HEK293 (cell line): ENCODE results near the gene COX20.
"Not testable (repeated sequence)": the region's sequence is repeated elsewhere in the genome, so short reads cannot be mapped to it uniquely, and the experiment has no call there.

ENCODE experiments used
- CTCF ChIA-PET: fragments of 350-600 bp; formaldehyde crosslinking; extraction: SDS; loops from one replicate; lab custom pipeline; 2021; ENCODE audit warnings: antibody characterized with exemption; lab: Yijun Ruan, JAX
- POLR2A ChIA-PET: fragments of 300-600 bp; formaldehyde crosslinking; extraction: SDS; loops from one replicate; lab custom pipeline; 2020; ENCODE audit warnings: antibody characterized with exemption, inconsistent platforms; lab: Yijun Ruan, JAX
- H3K27ac ChIP-seq: fragments of 200-500 bp; sonication (Bioruptor generic); 2 replicates; pipeline ENCODE4 v1.5.1; 2014; ENCODE audit warnings: low read depth, low read length, control low read depth, inconsistent platforms; ENCODE audit errors: extremely low read depth
- H3K36me3 ChIP-seq, 2 experiments: fragments of 200-500 bp in 1 of 2; sonication (Bioruptor generic) in 1 of 2; 1 replicate in 1 of 2; 2 replicates in 1 of 2; pipeline ENCODE4 v1.5.1; 2014 to 2017; ENCODE audit warnings: inconsistent platforms in 2 of 2, low read length in 2 of 2; ENCODE audit not compliant: control insufficient read depth in 2 of 2, insufficient read depth in 1 of 2
- H3K4me1 ChIP-seq: fragments of 200-500 bp; sonication (Bioruptor generic); 2 replicates; pipeline ENCODE4 v1.5.1; 2014; ENCODE audit warnings: mild to moderate bottlenecking, low read length, inconsistent platforms; ENCODE audit not compliant: control insufficient read depth, insufficient read depth
- H3K4me3 ChIP-seq: 2 replicates; pipeline ENCODE4 v1.5.1; 2011; ENCODE audit warnings: low read depth, mild to moderate bottlenecking, control low read depth, low read length, moderate library complexity
- H3K9me3 ChIP-seq: fragments of 200-500 bp; sonication (Bioruptor generic); 2 replicates; pipeline ENCODE4 v1.5.1; 2014; ENCODE audit warnings: low read depth, low read length, inconsistent platforms; ENCODE audit not compliant: control insufficient read depth, insufficient read depth
- CTCF ChIP-seq: fragments of 450-650 bp; formaldehyde crosslinking; IDR thresholded peaks from 2 replicates; pipeline ENCODE4 v1.5.1; 2016; ENCODE audit warnings: missing biosample characterization, missing genetic modification characterization
- FEZF1 ChIP-seq: fragments of 450-650 bp; formaldehyde crosslinking; IDR thresholded peaks from 2 replicates; pipeline ENCODE4 v1.5.1; 2016; ENCODE audit warnings: missing biosample characterization, missing genetic modification characterization
- GLIS2 ChIP-seq: fragments of 450-650 bp; formaldehyde crosslinking; IDR thresholded peaks from 2 replicates; pipeline ENCODE4 v1.5.1; 2016; ENCODE audit warnings: missing biosample characterization, missing genetic modification characterization
- HOXC10 ChIP-seq: sonication (generic); formaldehyde crosslinking; IDR thresholded peaks from 2 replicates; pipeline ENCODE4 v1.8.1; 2023; ENCODE audit warnings: mild to moderate bottlenecking, missing genetic modification reagents
- IKZF3 ChIP-seq: fragments of 450-650 bp; IDR thresholded peaks from 2 replicates; pipeline ENCODE4 v1.5.0; 2018; ENCODE audit warnings: missing biosample characterization, mild to moderate bottlenecking, missing genetic modification characterization, moderate library complexity
- REPIN1 ChIP-seq: fragments of 450-650 bp; formaldehyde crosslinking; IDR thresholded peaks from 2 replicates; pipeline ENCODE4 v1.5.1; 2017; ENCODE audit warnings: missing biosample characterization, missing genetic modification characterization, low read depth
- SCRT1 ChIP-seq: fragments of 450-650 bp; formaldehyde crosslinking; IDR thresholded peaks from 2 replicates; pipeline ENCODE4 v1.5.1; 2016; ENCODE audit warnings: missing biosample characterization, missing genetic modification characterization, borderline replicate concordance
- SCRT2 ChIP-seq: fragments of 450-650 bp; formaldehyde crosslinking; IDR thresholded peaks from 2 replicates; pipeline ENCODE4 v1.5.1; 2016; ENCODE audit warnings: missing biosample characterization, missing genetic modification characterization
- ZBTB17 ChIP-seq: fragments of 450-650 bp; formaldehyde crosslinking; IDR thresholded peaks from 2 replicates; pipeline ENCODE4 v1.5.1; 2016; ENCODE audit warnings: missing biosample characterization, missing genetic modification characterization
- ZNF121 ChIP-seq: fragments of 450-650 bp; formaldehyde crosslinking; IDR thresholded peaks from 2 replicates; pipeline ENCODE4 v1.5.1; 2016; ENCODE audit warnings: missing biosample characterization, missing genetic modification characterization
- ZNF2 ChIP-seq: fragments of 450-650 bp; formaldehyde crosslinking; IDR thresholded peaks from 2 replicates; pipeline ENCODE4 v1.5.1; 2016; ENCODE audit warnings: missing biosample characterization, missing genetic modification characterization
- ZNF202 ChIP-seq: fragments of 450-650 bp; formaldehyde crosslinking; IDR thresholded peaks from 2 replicates; pipeline ENCODE4 v1.5.1; 2016; ENCODE audit warnings: missing biosample characterization, missing genetic modification characterization, borderline replicate concordance
- ZNF292 ChIP-seq: fragments of 450-650 bp; formaldehyde crosslinking; IDR thresholded peaks from 2 replicates; pipeline ENCODE4 v1.5.1; 2016; ENCODE audit warnings: low read depth, missing biosample characterization, missing genetic modification characterization, borderline replicate concordance
- ZNF335 ChIP-seq: fragments of 450-650 bp; formaldehyde crosslinking; conservative IDR thresholded peaks from 2 replicates; pipeline ENCODE4 v1.5.1; 2016; ENCODE audit warnings: missing biosample characterization, missing genetic modification characterization
- ZNF354C ChIP-seq: fragments of 450-650 bp; formaldehyde crosslinking; IDR thresholded peaks from 2 replicates; pipeline ENCODE4 v1.5.1; 2016; ENCODE audit warnings: missing biosample characterization, missing genetic modification characterization, low read depth, borderline replicate concordance
- ZNF366 ChIP-seq: fragments of 450-650 bp; formaldehyde crosslinking; conservative IDR thresholded peaks from 2 replicates; pipeline ENCODE4 v1.5.1; 2016; ENCODE audit warnings: missing biosample characterization, missing genetic modification characterization
- ZNF426 ChIP-seq: fragments of 450-650 bp; formaldehyde crosslinking; IDR thresholded peaks from 2 replicates; pipeline ENCODE4 v1.5.1; 2017; ENCODE audit warnings: missing biosample characterization, missing genetic modification characterization, mild to moderate bottlenecking, inconsistent platforms, moderate library complexity
- ZNF501 ChIP-seq: fragments of 450-650 bp; formaldehyde crosslinking; IDR thresholded peaks from 2 replicates; pipeline ENCODE4 v1.5.1; 2016; ENCODE audit warnings: missing biosample characterization, missing genetic modification characterization
- ZNF624 ChIP-seq: fragments of 450-650 bp; formaldehyde crosslinking; IDR thresholded peaks from 2 replicates; pipeline ENCODE4 v1.5.1; 2017; ENCODE audit warnings: missing biosample characterization, missing genetic modification characterization
- ZNF654 ChIP-seq: fragments of 450-650 bp; formaldehyde crosslinking; IDR thresholded peaks from 2 replicates; pipeline ENCODE4 v1.5.1; 2016; ENCODE audit warnings: low read depth, missing biosample characterization, missing genetic modification characterization
- ZNF777 ChIP-seq: fragments of 450-650 bp; formaldehyde crosslinking; IDR thresholded peaks from 2 replicates; pipeline ENCODE4 v1.5.1; 2017; ENCODE audit warnings: missing biosample characterization, missing genetic modification characterization, borderline replicate concordance
- ZNF785 ChIP-seq: fragments of 450-650 bp; formaldehyde crosslinking; IDR thresholded peaks from 2 replicates; pipeline ENCODE4 v1.5.1; 2016; ENCODE audit warnings: missing biosample characterization, missing genetic modification characterization
- ZSCAN23 ChIP-seq: fragments of 450-650 bp; formaldehyde crosslinking; IDR thresholded peaks from 2 replicates; pipeline ENCODE4 v1.5.1; 2016; ENCODE audit warnings: missing biosample characterization, missing genetic modification characterization
- ZSCAN30 ChIP-seq: fragments of 450-650 bp; IDR thresholded peaks from 2 replicates; pipeline ENCODE4 v1.5.1; 2018; ENCODE audit warnings: missing biosample characterization, mild to moderate bottlenecking, missing genetic modification characterization, moderate library complexity

Gene COX20

GRCh38 chr1:244794516-244794915, 40.9 kb upstream of the COX20 start:
- TF ChIP-seq ZBTB17: peak; percentile 86
- H3K4me3 ChIP-seq, H3K27ac ChIP-seq, H3K36me3 ChIP-seq, H3K4me1 ChIP-seq, H3K9me3 ChIP-seq, POLR2A ChIA-PET: not testable (repeated sequence)
- CTCF ChIA-PET: interaction anchor here (7.0 kb wide), 1 partner anchor 191 kb away, joined by 161 read pairs; no protein-coding TSS in a partner anchor

GRCh38 chr1:244796719-244797406, 38.6 kb upstream of the COX20 start:
- CTCF ChIA-PET: interaction anchor here (0.6 to 7.0 kb wide), 42 partner anchors 10 to 381 kb away, joined by 3 to 161 read pairs (median 4); no protein-coding TSS in a partner anchor
- H3K4me1 ChIP-seq: no peaks in the 10 kb centered on the region
- POLR2A ChIA-PET: interaction anchor here (0.6 to 1.5 kb wide), 3 partner anchors 12 to 143 kb away, joined by 3 to 4 read pairs (median 4); no protein-coding TSS in a partner anchor

GRCh38 chr1:244800821-244801220, 34.6 kb upstream of the COX20 start:
- H3K27ac ChIP-seq: no peak overlapping the region
- H3K4me1 ChIP-seq: no peaks in the 10 kb centered on the region
- CTCF ChIA-PET: interaction anchor here (0.6 to 3.8 kb wide), 19 partner anchors 10 to 512 kb away, joined by 3 to 31 read pairs (median 3); no protein-coding TSS in a partner anchor
- no peak overlapping the region for H3K4me3 ChIP-seq
- no peaks in the 10 kb centered on the region for H3K36me3 ChIP-seq
- POLR2A ChIA-PET: no interaction called here
- TF ChIP-seq GLIS2 (tag by site-specific recombination) (no peak), ZNF426 (tag by site-specific recombination) (no peak), ZNF292 (tag by site-specific recombination) (no peak), ZNF354C (no peak), ZNF785 (tag by site-specific recombination) (no peak), ZSCAN23 (tag by site-specific recombination) (no peak), ZNF202 (no peak)
- TF ChIP-seq, all 188 proteins: peak for 0
- no peaks in the 10 kb centered on the region for H3K9me3 ChIP-seq

More at GRCh38 chr1:244796719-244797406, 38.6 kb upstream of the COX20 start:
- Histone ChIP-seq H3K9me3 (no peaks in the 10 kb centered on the region), H3K27ac (no peak overlapping the region), H3K4me3 (no peak overlapping the region), H3K36me3 (no peaks in the 10 kb centered on the region)
- TF ChIP-seq ZNF2: peak; percentile 85
- peak; percentile 95 for TF ChIP-seq IKZF3 (tag by site-specific recombination)
- peak; percentile 65 for TF ChIP-seq ZNF654 (tag by site-specific recombination)
- peak; percentile 85 for TF ChIP-seq CTCF
- TF ChIP-seq HOXC10 (CRISPR knock-in tag): no peak
- no peak for TF ChIP-seq REPIN1 (tag by site-specific recombination)
- no peak for TF ChIP-seq ZNF777
- TF ChIP-seq ZNF121: peak; percentile 95
- peak; percentile 54; the same call in 1 of the 2 replicates for TF ChIP-seq ZNF501 (tag by site-specific recombination)
- no peak for TF ChIP-seq FEZF1 (tag by site-specific recombination)
- TF ChIP-seq SCRT2: peak; percentile 85
- TF ChIP-seq ZNF366: no peak
- TF ChIP-seq ZNF335: no peak
- peak; percentile 91 for TF ChIP-seq SCRT1 (tag by site-specific recombination)
- no peak for TF ChIP-seq ZNF624 (tag by site-specific recombination)
- TF ChIP-seq ZSCAN30 (tag by site-specific recombination): 0 out of 2 replicates have a peak, but pooled peaks have one; percentile 41
